ENCODE data around the gene GUCD1.

Gene GUCD1

DNA sequence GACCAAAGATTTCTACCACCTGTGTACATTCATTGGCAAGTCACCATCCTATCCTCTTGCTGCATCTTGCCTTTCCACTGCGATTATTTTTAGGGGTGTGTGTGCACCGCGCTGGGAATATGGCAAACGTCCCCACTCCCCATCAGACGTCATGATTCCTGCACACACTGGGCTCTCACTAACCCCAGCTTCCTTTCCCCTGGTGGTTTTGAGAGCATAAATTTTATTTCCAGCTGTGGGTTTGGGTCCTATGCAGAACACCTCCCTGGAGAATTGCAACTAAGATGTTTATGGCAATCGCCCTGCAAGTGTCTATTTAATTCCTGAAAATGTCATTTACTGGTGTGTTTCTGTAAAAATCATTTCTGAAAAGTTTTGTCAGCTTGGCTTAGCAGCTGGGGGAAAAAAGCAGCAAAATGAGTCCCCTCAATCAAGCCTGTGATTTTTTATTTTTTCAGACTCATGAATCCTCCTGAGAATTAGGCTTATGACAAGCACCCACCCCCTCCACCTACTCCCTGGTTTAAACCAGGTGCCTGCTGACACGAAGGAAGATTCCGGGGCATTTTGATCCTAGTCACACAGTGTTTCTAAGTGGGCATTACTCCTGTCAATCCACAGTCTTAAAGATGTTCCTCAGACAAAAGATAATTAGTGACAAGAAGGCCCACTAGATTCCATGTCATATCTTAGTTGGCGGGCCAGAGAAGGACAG is 36.0 kb downstream of the GUCD1 start:
- Mint-ChIP-seq H3K27me3 (no peaks in the 10 kb centered on the region), H3K36me3 (ENCODE audit: insufficient read depth) (peaks cover under 1% of the 10 kb centered on the region), H3K4me3 (no peak overlapping the region), H3K4me1 (ENCODE audit: low read depth in 2 of 2) (no peaks in the 10 kb centered on the region), H3K27ac (no peak overlapping the region), H3K9me3 (no peaks in the 10 kb centered on the region)
- ATAC-seq (replicated peaks) = no peak
- no peak for DNase-seq

DNA sequence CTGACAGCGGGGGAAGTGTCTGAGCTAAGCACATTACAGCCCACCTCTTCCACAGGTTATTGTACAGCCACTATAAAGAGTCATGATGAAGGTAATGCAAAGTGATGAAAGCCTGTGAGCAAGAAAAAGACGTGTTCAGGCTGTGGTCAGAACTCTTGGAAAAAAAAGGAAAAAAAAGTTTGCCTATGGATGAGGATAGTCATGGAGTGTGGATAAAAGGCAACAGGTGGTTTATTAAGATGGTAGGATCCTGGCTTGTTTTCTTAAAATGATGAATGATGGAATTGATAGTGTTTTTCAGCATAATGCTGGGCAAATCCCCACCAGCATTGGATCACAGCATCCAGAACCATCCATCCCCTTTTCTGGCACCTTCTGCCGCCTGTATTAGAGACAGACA is 36.7 kb downstream of the GUCD1 start:
- Mint-ChIP-seq H3K27ac (no peak overlapping the region), H3K4me3 (no peak overlapping the region), H3K36me3 (ENCODE audit: insufficient read depth) (peaks cover 3% of the 10 kb centered on the region), H3K27me3 (no peaks in the 10 kb centered on the region), H3K9me3 (no peaks in the 10 kb centered on the region), H3K4me1 (ENCODE audit: low read depth in 2 of 2) (no peaks in the 10 kb centered on the region)
- ATAC-seq (replicated peaks) (no peak), DNase-seq (no peak)

DNA sequence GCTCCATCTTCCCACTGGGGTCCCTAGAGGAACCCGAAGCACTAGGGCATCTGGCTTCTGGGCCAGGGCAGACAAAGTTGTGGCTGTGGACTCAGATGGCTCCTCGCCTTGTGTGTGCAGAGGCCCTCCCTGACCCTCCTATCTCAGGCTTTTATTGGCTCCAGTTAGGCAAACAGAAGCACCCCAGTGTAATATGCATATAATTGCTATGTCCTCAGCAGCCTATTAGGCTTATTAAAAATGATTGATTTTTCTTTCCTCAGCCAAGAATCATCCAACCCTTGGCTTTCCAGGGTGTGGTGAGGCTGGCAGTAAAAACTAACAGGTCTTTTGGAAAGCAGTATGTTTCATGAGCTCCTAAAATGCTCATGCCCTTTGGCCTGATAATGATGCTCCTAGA is 37.5 kb downstream of the GUCD1 start:
- no peak for ATAC-seq (replicated peaks)
- Mint-ChIP-seq H3K9me3 (no peaks in the 10 kb centered on the region), H3K4me3 (no peak overlapping the region), H3K27ac (no peak overlapping the region), H3K36me3 (ENCODE audit: insufficient read depth) (peaks cover 3% of the 10 kb centered on the region), H3K27me3 (no peaks in the 10 kb centered on the region), H3K4me1 (ENCODE audit: low read depth in 2 of 2) (no peaks in the 10 kb centered on the region)
- DNase-seq = no peak

DNA sequence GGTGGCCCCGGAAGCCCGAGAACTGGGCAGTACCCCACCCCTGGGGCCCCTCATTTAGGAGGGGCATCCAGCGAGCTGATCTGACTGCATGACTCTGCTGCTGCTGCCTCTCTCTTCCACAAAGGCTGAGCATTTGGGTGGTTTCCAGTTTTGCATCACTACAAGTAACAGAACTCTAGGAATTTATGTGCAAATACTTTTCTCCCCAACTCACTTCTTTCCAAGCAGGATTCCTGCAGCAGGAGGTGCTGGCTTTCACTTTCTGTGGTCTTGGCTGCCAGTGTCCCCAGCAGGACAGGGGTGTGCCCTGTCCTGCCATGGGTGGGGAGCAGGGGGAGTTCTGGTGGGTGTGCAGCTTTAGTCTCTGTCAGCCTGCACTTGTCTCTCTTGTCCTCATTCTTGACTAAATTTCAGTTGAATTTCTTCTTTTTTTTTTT is 38.6 kb downstream of the GUCD1 start:
- no peaks in the 10 kb centered on the region for H3K9me3 Mint-ChIP-seq
- DNase-seq (no peak), ATAC-seq (replicated peaks) (no peak)
- H3K4me1 Mint-ChIP-seq (ENCODE audit: low read depth in 2 of 2) = peaks cover 0 to 3% of the 10 kb centered on the region in 2 donors
- H3K4me3 Mint-ChIP-seq = no peak overlapping the region
- peaks cover 3% of the 10 kb centered on the region for H3K36me3 Mint-ChIP-seq (ENCODE audit: insufficient read depth)
- no peak overlapping the region for H3K27ac Mint-ChIP-seq
- H3K27me3 Mint-ChIP-seq = no peaks in the 10 kb centered on the region

DNA sequence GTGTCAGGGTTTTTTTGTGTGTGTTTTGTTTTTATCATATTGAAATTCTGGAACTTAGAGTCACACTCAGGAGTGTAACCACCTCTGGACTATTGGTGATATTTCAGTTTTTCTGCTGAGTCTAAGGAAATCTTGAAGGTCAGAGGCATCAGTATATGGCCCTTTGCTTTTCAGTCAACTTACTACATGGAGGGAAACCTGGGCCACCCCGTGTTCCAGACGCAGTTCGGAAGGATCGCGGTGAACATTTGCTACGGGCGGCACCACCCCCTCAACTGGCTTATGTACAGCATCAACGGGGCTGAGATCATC is 40.0 kb downstream of the GUCD1 start:
- Mint-ChIP-seq H3K27ac (no peak overlapping the region), H3K4me1 (ENCODE audit: low read depth in 2 of 2) (peaks cover 0 to 10% of the 10 kb centered on the region in 2 donors), H3K27me3 (no peaks in the 10 kb centered on the region), H3K9me3 (no peaks in the 10 kb centered on the region), H3K4me3 (no peak overlapping the region), H3K36me3 (ENCODE audit: insufficient read depth) (peaks cover 3% of the 10 kb centered on the region)
- DNase-seq = no peak
- ATAC-seq (replicated peaks) = no peak

DNA sequence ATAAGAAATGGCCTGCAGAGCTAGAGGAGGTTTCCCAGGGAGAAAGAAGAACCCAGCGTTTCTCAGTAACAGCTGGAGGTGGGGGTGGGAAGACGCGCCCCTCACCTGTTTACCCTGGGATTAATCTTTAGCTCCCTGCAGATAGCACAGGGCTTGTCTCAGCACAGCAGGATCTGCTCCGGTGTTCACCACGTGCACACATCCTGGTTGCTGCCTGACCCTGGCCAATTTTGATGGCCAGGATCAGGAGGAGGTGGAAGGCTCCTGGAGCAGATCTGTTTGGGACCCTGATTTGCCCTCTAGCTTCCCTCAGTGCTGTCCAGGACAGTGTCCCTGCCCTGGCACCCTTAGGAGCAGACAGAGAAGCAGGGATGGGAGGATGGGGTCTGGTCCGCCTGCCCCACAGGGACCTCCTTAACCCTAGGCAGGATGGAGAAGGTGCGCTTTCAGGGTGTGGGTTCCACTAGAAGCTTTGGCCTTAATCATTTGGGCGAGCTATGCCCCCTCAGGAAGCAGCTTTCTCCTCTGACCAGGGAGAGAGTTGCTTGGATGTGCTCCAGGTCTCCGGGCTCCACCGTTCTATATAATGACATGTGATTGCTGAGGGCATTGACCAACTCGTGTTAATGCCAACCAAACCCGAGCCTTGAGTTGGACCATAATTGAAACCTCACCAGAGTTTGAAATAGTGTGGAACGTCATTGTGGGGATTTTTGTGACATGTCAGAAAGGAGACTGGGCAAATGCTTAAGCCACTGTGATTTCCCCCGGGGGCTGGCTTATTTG is 40.5 kb downstream of the GUCD1 start:
- Mint-ChIP-seq H3K27ac (no peak overlapping the region), H3K36me3 (ENCODE audit: insufficient read depth) (peaks cover 3% of the 10 kb centered on the region), H3K4me1 (ENCODE audit: low read depth in 2 of 2) (peaks cover 0 to 10% of the 10 kb centered on the region in 2 donors), H3K27me3 (no peaks in the 10 kb centered on the region), H3K4me3 (no peak overlapping the region), H3K9me3 (no peaks in the 10 kb centered on the region)
- ATAC-seq (replicated peaks) (no peak), DNase-seq (no peak)

DNA sequence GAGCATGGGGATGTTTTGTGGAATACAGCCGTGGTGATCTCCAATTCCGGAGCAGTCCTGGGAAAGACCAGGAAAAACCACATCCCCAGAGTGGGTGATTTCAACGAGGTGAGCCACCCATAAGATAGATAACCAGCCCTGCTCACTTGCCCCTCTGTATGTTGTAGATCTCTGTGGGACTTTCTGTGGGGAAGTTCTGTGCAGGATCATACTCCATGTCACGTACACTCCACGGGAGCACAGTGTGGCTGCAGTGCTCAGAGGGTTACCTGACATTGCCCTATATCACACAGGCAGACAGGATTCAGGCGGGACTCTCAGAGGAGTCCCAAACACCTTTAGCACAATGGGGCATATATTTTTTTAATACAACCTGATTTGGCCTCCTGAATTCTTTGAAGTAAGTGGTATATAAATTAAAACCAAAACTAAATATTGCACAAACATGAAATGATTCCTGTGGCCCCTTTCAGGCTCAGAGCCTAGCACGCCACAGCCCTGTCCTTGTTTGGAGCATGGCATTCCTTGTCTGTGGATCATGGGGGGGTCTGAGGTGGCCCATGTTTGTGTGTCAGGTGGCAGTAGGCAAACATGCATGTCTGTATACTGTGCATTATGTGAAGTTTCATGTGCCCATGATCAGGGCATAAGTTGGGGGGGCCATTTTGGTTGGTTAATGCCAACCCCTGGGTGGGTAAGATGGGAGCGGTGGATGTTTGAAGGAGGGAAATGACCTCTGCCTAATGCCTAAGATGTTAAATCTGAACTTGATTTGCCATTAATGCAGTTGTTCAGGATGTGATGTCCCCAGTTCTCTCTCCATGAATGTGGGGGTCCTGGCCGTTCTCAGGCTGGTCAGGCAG is 41.3 kb downstream of the GUCD1 start:
- Mint-ChIP-seq H3K4me1 (ENCODE audit: low read depth in 2 of 2) (peaks cover 0 to 10% of the 10 kb centered on the region in 2 donors), H3K36me3 (ENCODE audit: insufficient read depth) (peaks cover 3% of the 10 kb centered on the region), H3K27ac (peak overlapping the region in 1 of 2 donors; percentile 35), H3K4me3 (no peak overlapping the region), H3K9me3 (no peaks in the 10 kb centered on the region), H3K27me3 (no peaks in the 10 kb centered on the region)
- DNase-seq (no peak), ATAC-seq (replicated peaks) (no peak)

DNA sequence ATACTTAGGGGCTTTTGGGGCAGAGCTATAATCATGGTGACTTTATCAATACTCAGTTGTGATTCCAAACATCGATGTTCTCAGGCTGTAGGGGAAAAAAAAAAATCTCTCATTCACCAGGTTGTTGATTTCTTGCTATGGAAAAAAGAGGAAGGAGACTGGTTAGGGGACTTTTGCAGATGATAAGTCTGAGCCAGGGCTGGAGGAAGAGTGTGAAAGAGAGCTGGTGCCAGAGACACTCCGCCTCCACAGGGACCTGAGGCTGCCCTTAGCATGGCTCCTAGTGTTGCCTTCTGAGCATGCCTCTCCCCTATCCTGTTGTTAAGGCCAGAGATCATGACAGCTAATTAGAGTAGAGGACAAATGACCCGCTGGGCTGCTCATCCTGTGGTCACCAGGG is 42.9 kb downstream of the GUCD1 start:
- no peak overlapping the region for H3K27ac Mint-ChIP-seq
- DNase-seq (no peak), ATAC-seq (replicated peaks) (no peak)
- H3K36me3 Mint-ChIP-seq (ENCODE audit: insufficient read depth) = peaks cover 3% of the 10 kb centered on the region
- no peak overlapping the region for H3K4me3 Mint-ChIP-seq
- no peaks in the 10 kb centered on the region for H3K27me3 Mint-ChIP-seq
- H3K4me1 Mint-ChIP-seq (ENCODE audit: low read depth in 2 of 2) = peaks cover 0 to 10% of the 10 kb centered on the region in 2 donors
- H3K9me3 Mint-ChIP-seq = no peaks in the 10 kb centered on the region

DNA sequence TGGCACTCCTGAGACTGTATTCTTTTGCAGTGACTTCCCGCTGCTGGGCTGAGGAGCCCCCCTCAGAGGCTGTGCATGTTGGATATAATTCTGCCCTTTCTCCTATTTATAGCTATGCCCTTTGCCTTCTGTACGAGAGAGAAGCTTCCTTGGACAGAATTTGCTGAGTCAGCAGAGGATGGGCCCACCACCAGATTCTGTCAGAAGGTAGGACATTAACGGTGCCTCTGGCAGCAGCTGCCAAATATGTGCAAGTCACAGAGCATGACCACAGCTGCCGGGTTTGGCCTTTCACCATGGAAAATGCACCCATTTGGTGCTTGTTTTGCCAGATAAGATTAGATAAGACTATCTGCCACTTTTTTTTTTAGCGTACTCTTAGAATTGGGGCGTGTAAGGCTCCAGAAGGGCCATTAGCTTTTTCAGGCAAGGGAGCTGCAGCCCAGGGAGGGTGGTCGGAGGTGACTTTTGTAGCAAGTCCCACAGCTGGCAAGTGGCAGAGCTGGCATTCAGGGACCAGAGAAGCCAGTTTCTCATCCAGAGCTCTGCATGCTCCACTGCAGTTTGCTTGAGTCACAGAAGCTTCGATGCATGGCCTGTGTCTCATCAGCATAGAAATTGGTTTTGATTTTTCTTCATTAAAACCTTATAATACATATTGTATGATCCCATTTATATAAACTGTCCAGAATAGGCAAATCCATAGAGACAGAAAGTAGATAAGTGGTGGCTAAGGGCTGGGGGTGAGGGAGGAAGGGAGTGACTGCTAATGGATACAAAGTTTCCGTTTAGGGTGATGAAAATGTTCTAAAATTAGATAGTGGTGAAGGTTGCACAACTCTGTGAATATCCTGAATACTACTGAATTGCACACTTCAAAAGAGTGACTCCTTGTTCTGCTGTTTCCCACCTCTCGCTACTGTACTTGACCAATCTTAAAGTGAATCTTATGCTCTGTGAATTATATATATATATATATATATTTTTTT is 44.0 kb downstream of the GUCD1 start:
- no peak overlapping the region for H3K4me3 Mint-ChIP-seq
- no peaks in the 10 kb centered on the region for H3K9me3 Mint-ChIP-seq
- H3K27ac Mint-ChIP-seq = no peak overlapping the region
- H3K4me1 Mint-ChIP-seq (ENCODE audit: low read depth in 2 of 2) = peaks cover 0 to 10% of the 10 kb centered on the region in 2 donors
- ATAC-seq (replicated peaks) (peak; percentile 31), DNase-seq (no peak)
- no peaks in the 10 kb centered on the region for H3K27me3 Mint-ChIP-seq
- peaks cover 3% of the 10 kb centered on the region for H3K36me3 Mint-ChIP-seq (ENCODE audit: insufficient read depth)

DNA sequence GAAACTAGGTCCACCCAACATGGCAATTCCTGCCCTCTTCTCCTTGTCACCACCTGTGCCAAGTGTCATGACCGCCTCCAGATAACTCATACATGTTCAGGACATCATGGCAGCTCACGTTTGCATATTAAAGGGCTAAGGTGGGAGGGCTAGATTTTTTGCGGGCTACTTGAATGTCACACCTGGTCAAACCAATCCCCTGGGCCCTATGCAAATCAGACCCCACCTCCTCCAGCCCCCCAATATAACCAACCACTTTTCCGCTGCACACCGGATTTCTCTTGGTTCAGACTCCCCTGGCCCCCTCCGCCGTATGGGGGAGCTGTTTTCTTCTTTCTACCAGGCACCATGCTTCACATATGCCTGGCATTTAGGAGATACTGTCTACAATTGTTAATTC is 47.2 kb downstream of the GUCD1 start:
- H3K4me1 Mint-ChIP-seq (ENCODE audit: low read depth in 2 of 2) = peaks cover 3 to 13% of the 10 kb centered on the region in 2 donors
- H3K27ac Mint-ChIP-seq = no peak overlapping the region

DNA sequence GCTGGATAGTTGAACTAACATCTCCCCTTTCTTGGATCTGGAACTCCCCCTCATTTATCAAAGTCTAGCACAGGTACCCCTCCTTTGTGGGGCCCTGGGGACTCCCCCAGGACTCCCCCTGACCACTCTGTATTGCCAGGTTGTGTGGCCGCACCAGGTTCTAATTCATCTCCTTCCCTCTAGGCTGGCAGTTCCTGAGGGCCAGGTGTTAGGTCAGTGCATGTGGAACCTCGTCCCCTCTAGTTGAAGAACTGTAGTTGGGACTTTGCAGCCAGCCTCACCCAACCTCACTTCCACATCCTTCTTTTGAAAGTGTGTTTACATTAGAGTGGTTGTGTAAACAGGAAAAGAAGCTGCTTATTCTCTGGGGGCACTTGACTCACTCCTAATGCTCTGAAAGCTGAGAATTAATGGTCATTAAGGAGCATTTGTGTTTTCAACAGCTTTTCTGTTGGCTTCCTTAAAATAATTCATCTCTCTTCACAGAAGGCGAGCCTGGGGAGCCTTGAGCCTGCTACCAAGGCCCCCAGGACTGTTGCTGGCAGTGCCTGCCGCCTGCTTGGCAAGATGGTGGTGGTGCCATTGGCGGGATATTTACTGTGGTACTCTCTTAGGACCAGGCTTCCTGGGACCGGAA is 48.0 kb downstream of the GUCD1 start:
- Mint-ChIP-seq H3K4me1 (ENCODE audit: low read depth in 2 of 2) (peaks cover 3 to 10% of the 10 kb centered on the region in 2 donors), H3K36me3 (ENCODE audit: insufficient read depth) (no peaks in the 10 kb centered on the region), H3K9me3 (no peaks in the 10 kb centered on the region), H3K27ac (peak overlapping the region in 1 of 2 donors; percentile 33), H3K27me3 (no peaks in the 10 kb centered on the region), H3K4me3 (no peak overlapping the region)
- DNase-seq (no peak), ATAC-seq (replicated peaks) (no peak)

More for the DNA sequence above, 47.2 kb downstream of the GUCD1 start:
- Mint-ChIP-seq H3K27me3 (no peaks in the 10 kb centered on the region), H3K4me3 (no peak overlapping the region), H3K9me3 (no peaks in the 10 kb centered on the region), H3K36me3 (ENCODE audit: insufficient read depth) (no peaks in the 10 kb centered on the region)
- DNase-seq = no peak
- ATAC-seq (replicated peaks) = no peak

DNA sequence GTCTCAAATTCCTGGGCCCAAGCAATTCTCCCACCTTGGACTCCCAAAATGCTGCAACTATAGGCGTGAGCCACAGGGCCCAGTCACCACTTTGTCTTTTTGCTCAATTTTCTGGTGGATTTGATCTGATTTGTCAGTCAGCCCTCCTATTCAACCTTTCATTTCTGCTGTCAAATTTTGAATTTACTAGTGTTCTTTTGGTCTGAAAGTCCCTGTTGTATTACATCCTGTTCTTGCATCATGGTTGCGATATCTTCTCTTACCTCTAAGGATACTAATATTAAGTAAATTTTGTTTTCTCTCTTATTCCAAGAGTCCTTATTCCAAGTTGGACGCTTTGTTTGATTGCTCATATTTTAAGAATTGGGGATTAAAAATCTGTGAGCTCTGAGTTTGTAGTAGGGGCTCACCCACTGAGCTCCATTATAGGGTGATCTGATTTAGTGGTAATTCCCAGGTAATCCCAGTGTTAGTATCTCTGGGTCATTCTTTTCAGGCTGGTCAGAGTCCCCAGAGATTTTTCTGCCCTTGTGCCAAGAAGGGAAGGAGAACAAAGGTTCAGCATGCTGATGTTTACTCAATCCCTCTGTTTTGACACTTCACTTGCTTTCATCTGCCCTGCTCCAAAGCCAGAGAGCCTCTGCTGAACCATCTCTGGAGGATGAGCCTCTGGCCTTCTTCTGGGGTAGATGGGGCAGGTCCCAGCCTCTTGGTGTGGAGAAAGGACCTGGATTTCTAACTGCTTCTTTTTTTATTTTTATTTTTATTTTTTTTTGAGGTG is 49.8 kb downstream of the GUCD1 start:
- Mint-ChIP-seq H3K4me3 (no peak overlapping the region), H3K9me3 (no peaks in the 10 kb centered on the region), H3K27me3 (no peaks in the 10 kb centered on the region), H3K36me3 (ENCODE audit: insufficient read depth) (no peaks in the 10 kb centered on the region), H3K4me1 (ENCODE audit: low read depth in 2 of 2) (peaks cover 3% of the 10 kb centered on the region in 2 donors), H3K27ac (no peak overlapping the region)
- ATAC-seq (replicated peaks) (no peak), DNase-seq (no peak)
